HFFc6 (cell line): ENCODE results near the gene RELT. TPM values are rescaled to one million over a fixed set of nuclear protein-coding genes. Genes with fewer than 3 reads are reported as not detected.

Source experiments
- DNase-seq: peaks from one replicate; pipeline ENCODE4 v3.0.0-alpha.2; 2018
- H3K27ac Mint-ChIP-seq: 2 replicates; pipeline ENCODE4 v1.8.0; 2020; ENCODE audit warnings: mild to moderate bottlenecking, mixed read lengths
- H3K27me3 Mint-ChIP-seq: 2 replicates; pipeline ENCODE4 v1.8.0; 2021; ENCODE audit warnings: mild to moderate bottlenecking, moderate library complexity, mixed read lengths; ENCODE audit not compliant: insufficient read depth
- H3K36me3 Mint-ChIP-seq: 2 replicates; pipeline ENCODE4 v1.8.0; 2021; ENCODE audit warnings: low read depth, mixed read lengths
- H3K4me1 Mint-ChIP-seq: 2 replicates; pipeline ENCODE4 v1.8.0; 2020; ENCODE audit warnings: low read depth, mixed read lengths
- H3K4me3 Mint-ChIP-seq: 2 replicates; pipeline ENCODE4 v1.8.0; 2020; ENCODE audit warnings: mild to moderate bottlenecking, moderate library complexity, mixed read lengths
- H3K9me3 Mint-ChIP-seq: 2 replicates; pipeline ENCODE4 v1.8.0; 2020; ENCODE audit warnings: mild to moderate bottlenecking, mixed read lengths
- total RNA-seq, 6 experiments: library from RNA; stranded (reverse); fragmentation: NEBNext Ultra II Directional; extraction: Animal tissue kit (Norgen Biotek cat#: 25700); gene quantifications; 2 replicates in 1 of 6; 3 replicates in 5 of 6; pipeline ENCODE4 v1.2.3, GENCODE V29; 2021
- TF ChIP-seq, protein P1 (sequence below): fragments of 200-600 bp; sonication (generic); IDR thresholded peaks from 2 replicates; pipeline ENCODE4 v1.5.0; 2021; ENCODE audit warnings: antibody characterized with exemption, mild to moderate bottlenecking

The RELT gene
- total RNA-seq, 6 experiments from 2014 or later: 6.2 to 7.7 (median 7.0) TPM

DNA sequence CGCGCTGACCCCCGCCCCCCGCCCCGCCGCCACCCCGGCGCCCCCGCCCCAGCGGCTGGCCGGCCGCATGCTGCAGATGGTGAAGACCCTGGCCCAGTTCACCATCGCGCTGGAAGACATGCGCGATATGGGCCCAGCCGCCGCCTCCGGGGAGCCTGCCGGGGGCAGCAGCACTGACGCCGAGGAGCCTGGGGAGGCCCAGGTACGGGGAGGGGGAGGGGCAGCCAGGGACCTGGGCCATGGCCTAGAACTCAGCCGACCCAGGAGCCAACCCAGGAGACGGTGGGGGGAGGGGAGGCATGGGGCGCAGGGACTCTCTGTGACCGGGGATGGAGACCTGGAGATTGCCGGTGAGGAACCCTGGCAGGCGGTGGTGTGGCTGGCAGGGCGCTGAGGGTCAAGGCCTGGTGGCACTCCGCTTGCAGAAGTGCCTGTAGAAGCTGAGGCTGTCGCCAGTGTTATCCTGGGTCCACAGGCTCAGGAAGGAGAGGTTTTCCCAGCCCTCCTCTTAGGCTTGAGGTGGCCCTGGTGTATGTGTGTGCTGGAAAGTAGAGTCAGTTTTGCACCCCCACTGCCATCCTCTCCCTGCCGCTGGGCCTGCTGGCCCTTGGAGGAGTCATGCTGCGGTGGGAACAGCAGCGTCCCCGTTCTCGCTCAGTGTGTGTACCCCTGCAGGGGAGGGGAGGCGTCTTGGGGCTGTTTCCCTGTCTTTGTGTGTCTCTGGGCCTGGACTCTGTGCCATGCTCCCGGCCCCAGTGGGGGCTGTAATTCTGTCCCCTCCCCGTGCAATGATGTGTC, 32.9 kb upstream of the RELT start:
- Mint-ChIP-seq H3K4me3 (no peak overlapping the region), H3K9me3 (no peaks in the 10 kb centered on the region), H3K27ac (peak overlapping the region; percentile 43; the same call in 1 of the 2 replicates), H3K36me3 (peaks cover 8% of the 10 kb centered on the region; the same call in 1 of the 2 replicates), H3K27me3 (peaks cover 12% of the 10 kb centered on the region), H3K4me1 (peaks cover 45% of the 10 kb centered on the region)
- DNase-seq: no peak
- TF ChIP-seq, protein P1, sequence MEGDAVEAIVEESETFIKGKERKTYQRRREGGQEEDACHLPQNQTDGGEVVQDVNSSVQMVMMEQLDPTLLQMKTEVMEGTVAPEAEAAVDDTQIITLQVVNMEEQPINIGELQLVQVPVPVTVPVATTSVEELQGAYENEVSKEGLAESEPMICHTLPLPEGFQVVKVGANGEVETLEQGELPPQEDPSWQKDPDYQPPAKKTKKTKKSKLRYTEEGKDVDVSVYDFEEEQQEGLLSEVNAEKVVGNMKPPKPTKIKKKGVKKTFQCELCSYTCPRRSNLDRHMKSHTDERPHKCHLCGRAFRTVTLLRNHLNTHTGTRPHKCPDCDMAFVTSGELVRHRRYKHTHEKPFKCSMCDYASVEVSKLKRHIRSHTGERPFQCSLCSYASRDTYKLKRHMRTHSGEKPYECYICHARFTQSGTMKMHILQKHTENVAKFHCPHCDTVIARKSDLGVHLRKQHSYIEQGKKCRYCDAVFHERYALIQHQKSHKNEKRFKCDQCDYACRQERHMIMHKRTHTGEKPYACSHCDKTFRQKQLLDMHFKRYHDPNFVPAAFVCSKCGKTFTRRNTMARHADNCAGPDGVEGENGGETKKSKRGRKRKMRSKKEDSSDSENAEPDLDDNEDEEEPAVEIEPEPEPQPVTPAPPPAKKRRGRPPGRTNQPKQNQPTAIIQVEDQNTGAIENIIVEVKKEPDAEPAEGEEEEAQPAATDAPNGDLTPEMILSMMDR: no peak

DNA sequence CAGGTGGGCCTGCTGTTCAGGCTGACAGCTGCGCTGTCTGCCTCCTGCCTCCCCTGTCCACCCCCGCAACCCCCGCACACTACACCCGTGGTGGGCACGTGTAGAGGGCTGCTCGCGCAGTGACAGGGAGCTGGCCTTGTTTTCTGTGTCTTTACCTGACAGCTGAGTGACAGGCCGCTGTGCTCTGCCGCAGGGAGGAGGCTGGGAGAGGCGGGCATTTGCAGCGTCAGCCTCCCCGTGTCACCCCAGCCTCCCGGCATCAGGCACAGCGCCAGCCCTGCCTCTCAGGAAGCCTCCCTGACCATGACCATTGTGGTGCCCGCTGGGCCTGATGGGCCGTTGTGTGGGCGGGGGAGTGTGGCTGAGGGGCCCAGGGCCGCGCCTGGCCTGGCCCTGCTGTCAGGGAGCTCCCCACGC, 32.0 kb upstream of the RELT start:
- Mint-ChIP-seq H3K27ac (peak overlapping the region; percentile 43; the same call in 1 of the 2 replicates), H3K4me1 (peaks cover 39% of the 10 kb centered on the region), H3K4me3 (no peak overlapping the region), H3K27me3 (peaks cover 14% of the 10 kb centered on the region), H3K36me3 (peaks cover 11% of the 10 kb centered on the region; the same call in 1 of the 2 replicates), H3K9me3 (no peaks in the 10 kb centered on the region)
- DNase-seq: no peak
- TF ChIP-seq, protein P1: no peak

DNA sequence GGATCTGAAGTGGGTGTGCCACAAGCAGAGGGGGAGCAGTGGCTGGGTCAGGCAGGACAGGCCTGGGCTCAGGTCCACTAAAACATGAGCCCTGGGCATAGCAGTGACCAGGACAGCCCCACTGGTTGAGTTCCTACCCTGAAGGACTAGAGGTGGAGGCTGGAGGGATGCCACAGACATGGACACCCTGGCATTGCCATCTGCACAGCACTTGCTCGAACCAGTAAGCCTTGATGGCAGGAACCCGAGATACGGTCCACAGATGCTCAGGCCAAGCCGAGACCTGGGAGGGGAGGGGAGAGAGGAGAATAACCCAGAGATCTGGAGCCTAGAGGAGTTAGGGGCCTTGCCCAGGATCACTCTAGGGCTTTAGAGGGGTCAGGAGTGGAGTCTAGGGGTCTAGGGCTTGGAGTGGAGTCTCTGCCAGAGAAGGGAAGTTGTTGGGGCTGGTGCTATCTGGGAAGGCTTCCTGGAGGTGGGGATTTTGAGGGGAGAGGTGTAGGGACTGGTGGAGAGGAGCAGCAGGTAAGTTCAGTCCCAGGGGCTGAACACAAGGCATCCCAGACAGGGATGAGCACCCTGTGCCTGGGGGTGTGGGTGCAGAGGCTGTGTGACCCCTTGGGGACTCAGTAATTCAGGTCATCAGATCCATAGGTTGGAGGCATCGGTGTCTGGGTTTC, 30.6 kb upstream of the RELT start:
- H3K9me3 Mint-ChIP-seq: no peaks in the 10 kb centered on the region
- H3K4me1 Mint-ChIP-seq: peaks cover 24% of the 10 kb centered on the region
- no peak overlapping the region for H3K4me3 Mint-ChIP-seq
- no peak for DNase-seq
- H3K27me3 Mint-ChIP-seq: peaks cover 14% of the 10 kb centered on the region
- peak overlapping the region; percentile 32 for H3K27ac Mint-ChIP-seq
- TF ChIP-seq, protein P1: no peak
- peaks cover 11% of the 10 kb centered on the region; the same call in 1 of the 2 replicates for H3K36me3 Mint-ChIP-seq

DNA sequence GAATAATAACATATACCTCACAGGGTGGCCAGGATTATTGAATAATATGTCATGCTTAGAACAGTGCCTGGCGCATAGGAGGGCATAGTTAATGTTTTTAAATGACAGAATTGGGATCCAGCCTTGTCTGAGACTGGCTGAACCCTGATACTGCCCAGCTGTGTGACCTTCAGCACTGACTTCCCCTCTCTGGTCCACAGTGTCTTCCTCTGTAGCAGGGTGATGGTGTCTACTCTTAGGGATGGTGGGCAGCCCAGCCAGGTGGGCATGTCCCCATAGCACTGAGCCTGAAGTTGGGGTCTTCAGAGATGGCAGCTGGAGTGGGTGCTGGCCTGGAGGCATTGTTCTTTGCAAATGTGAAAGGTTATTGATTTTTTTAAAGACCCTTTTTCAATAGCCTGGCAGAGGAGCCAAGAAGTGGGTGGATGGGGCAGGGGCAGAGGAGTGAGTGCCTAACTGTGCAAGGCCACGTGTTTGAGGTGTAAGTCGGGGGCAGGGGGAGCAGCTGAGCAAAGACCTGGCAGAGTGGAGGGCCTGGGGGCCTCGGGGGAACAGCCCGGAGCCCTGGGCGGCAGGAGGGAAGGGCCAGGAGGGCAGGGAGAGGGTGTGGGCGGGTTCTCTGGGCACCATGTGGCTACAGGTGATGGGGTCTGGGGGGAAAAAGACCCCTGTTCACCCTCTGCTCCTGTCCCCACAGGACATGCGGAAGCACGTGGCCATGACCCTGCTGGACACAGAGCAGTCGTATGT, 29.8 kb upstream of the RELT start:
- H3K4me3 Mint-ChIP-seq: no peak overlapping the region
- no peaks in the 10 kb centered on the region for H3K9me3 Mint-ChIP-seq
- peak overlapping the region; percentile 32; the same call in 1 of the 2 replicates for H3K27ac Mint-ChIP-seq
- TF ChIP-seq, protein P1: no peak
- peaks cover 14% of the 10 kb centered on the region for H3K27me3 Mint-ChIP-seq
- H3K36me3 Mint-ChIP-seq: peaks cover 11% of the 10 kb centered on the region; the same call in 1 of the 2 replicates
- DNase-seq: no peak
- peaks cover 26% of the 10 kb centered on the region for H3K4me1 Mint-ChIP-seq

DNA sequence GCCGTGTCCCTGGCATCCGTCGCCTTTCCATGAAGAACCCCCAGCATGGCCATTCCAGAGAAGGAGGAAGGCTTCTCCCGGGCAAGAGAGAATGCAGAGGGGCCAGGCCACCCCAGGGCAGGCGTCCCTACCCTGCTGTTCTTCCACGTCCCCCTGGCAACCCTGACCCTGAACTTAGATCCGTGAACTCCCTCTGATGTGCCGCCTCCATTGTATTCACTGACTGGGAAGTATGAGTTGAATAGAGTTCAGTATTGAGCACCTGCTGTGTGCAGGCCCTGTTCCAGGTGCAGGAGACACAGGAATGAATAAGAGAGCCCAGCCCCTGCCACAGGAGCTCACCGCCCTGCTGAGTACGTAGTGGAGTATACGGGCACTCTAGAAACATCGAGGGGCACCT, 29.1 kb upstream of the RELT start:
- H3K9me3 Mint-ChIP-seq: no peaks in the 10 kb centered on the region
- peaks cover 14% of the 10 kb centered on the region for H3K27me3 Mint-ChIP-seq
- H3K27ac Mint-ChIP-seq: no peak overlapping the region
- H3K4me1 Mint-ChIP-seq: peaks cover 21% of the 10 kb centered on the region
- H3K36me3 Mint-ChIP-seq: peaks cover 5% of the 10 kb centered on the region; the same call in 1 of the 2 replicates
- DNase-seq: no peak
- no peak overlapping the region for H3K4me3 Mint-ChIP-seq
- TF ChIP-seq, protein P1: no peak
